Measurements from ENCODE around the gene GMEB2.

Gene GMEB2

GRCh38 chr20:63544241-63544957, 82.5 kb downstream of the GMEB2 start:
- DNase-seq (ENCODE audit: low spot score): no peak

DNA sequence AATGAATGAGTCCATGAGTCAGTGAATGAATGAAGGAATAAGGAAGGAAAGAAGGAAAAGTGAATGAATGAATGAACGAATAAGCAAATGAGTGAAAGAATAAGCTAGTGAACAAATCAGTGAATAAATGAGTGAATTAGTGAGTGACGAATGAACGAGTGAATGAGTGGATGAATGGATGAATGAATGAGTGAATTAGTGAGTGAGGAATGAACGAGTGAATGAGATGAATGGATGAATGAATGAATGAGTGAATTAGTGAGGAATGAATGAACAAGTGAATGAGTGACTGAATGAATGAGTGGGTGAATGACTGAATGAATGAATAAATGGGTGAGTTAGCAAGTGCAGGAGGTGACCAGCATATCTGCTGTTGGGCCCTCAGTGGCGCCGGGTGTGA, 83.2 kb downstream of the GMEB2 start:
- DNase-seq (ENCODE audit: low spot score): no peak

- no peak for DNase-seq (ENCODE audit: low spot score)
Measured at GRCh38 chr20:63543131-63543530, 83.8 kb downstream of the GMEB2 start.

- DNase-seq (ENCODE audit: low spot score): no peak
Measured at GRCh38 chr20:63542696-63543095, 84.2 kb downstream of the GMEB2 start.

DNA sequence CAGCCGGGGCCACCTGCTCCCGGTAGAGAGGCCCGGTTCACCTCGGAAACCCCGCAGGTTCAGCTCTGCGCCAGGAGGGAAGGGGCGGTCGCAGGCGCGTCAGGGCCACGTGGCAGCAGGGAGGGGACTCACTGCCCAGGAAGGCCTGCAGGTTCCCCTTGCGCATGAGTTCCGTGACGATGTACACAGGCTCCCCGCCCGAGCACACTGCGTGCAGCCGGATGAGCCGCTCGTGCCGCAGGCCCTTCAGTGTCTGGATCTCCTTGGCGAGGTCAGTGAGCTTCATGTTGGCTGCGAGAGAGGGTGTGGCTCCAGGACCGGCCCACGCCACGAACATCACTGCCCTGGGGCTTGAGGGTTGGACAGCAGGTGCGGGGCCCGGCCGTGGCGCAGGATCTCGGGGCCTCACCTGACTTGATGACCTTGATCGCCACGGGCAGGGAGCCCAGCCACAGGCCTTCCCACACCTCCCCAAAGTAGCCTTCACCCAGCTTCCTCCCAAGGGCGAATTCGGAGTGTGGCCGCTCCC, 84.8 kb downstream of the GMEB2 start:
- DNase-seq (ENCODE audit: low spot score): no peak

DNA sequence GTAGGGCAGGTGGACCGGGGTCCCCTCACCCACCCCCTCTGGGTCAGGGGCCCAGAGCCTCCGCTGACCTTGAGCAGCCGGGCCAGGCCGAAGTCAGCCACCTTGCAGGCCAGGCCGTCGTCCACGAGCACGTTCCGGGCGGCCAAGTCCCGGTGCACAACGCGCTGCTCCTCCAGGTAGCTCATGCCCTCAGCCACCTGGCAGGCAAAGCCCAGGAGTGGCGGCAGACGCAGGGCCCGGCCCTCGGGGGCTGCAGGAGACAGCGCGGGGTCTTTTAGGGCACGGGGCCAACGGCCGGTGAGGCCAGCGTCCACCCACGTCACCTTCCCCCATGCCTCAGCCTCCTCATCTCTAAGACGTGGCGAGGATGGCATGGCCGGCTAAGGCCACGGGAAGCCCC, 85.5 kb downstream of the GMEB2 start:
- no peak for DNase-seq (ENCODE audit: low spot score)

GRCh38 chr20:63540417-63541186, 86.3 kb downstream of the GMEB2 start:
- no peak for DNase-seq (ENCODE audit: low spot score)

DNA sequence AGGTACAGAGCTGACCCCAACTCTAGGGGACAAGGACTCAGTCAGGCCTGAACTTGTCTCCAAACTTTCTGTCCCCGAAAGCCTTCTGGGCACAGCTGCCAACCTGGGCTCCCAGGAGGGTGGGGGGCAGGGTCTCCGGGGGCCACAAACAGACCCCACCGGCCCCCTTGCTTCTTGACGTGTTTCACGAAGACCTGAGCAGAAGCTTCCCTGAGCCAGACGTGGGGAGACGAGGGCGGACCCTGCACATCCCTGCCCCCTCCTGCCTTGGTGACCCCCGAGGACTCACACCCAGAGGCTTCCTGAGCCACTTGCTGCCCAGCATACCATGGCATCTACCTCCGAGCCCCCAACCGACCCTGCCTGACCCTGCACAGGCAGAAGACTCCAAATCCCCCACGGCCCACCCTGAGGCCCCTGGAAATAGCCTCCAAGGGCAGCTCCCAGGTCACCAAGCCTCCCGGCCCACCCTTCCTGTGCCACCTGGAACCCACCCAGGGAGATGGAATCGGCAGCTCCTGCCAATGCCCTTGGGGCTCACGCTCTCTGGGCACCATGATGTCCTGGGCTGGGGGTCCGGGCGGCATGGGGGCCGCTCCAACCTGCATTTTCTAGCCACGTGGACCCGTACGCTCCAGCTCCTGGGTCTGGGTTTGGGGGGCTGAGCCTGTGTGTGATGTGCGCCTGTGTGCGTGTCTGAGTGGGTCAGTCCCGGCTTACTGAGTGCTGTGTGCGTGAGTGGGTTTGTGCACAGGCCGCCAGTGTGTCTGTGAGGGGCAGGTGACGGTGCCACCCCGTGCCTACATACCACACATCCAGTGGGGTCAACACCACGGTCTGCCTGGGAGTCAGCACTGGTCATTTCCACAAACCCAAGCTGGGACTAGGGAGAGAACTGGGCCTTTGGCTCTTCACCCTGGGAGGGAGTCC, 87.2 kb downstream of the GMEB2 start:
- DNase-seq (ENCODE audit: low spot score): no peak

DNA sequence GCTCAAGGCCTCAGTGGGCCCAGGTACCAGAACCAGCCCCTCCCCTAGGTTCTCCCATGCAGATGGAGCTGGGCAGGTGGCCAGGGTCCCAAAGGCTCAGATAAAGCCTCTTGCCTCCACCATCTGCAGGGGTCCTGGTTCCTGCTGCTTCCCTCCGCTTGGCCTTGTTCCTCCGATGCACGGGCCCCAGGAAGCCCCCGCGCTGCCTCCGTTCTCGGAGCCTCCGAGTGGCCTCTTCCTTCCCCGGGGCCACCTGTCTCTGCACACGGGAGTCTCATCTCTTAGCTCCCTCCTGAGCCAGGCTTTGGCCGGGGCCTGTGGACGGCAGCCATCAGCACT, 87.8 kb downstream of the GMEB2 start:
- DNase-seq (ENCODE audit: low spot score): no peak

- DNase-seq (ENCODE audit: low spot score): peak; percentile 61
Measured at GRCh38 chr20:63538204-63539091, 88.5 kb downstream of the GMEB2 start.
